Stimulated activated CD4-positive, alpha-beta T cell treated with anti-CD3 and anti-CD28 coated beads, Interleukin-12 subunit alpha, Interleukin-12 subunit beta, amount 100 ng/mL, for 24 hours (primary cell): ENCODE measurements around the gene PCSK1.
"Not testable (repeated sequence)": the region's sequence is repeated elsewhere in the genome, so short reads cannot be mapped to it uniquely, and the experiment has no call there.

Experiments used
- DNase-seq, 2 experiments: peaks; one replicate each; pipeline ENCODE4 v3.0.0-alpha.2; 2020; ENCODE audit warnings: low read depth in 2 of 2

Gene PCSK1

GRCh38 chr5:96372726-96373380, 60.2 kb downstream of the PCSK1 start:
- no peak for DNase-seq

- no peak for DNase-seq
Measured at GRCh38 chr5:96370976-96371375, 62.1 kb downstream of the PCSK1 start.

- DNase-seq, result not testable (repeated sequence)
Measured at GRCh38 chr5:96367337-96367736, 65.7 kb downstream of the PCSK1 start.

- no peak for DNase-seq
Measured at GRCh38 chr5:96354237-96354636, 78.8 kb downstream of the PCSK1 start.

GRCh38 chr5:96353220-96353619, 79.8 kb downstream of the PCSK1 start:
- no peak for DNase-seq

GRCh38 chr5:96350678-96351077, 82.4 kb downstream of the PCSK1 start:
- no peak for DNase-seq

- no peak for DNase-seq
Measured at GRCh38 chr5:96348536-96348935, 84.5 kb downstream of the PCSK1 start.

GRCh38 chr5:96347502-96348292, 85.4 kb downstream of the PCSK1 start:
- no peak for DNase-seq

GRCh38 chr5:96344678-96345577, 88.1 kb downstream of the PCSK1 start:
- no peak for DNase-seq

GRCh38 chr5:96343094-96343493, 90.0 kb downstream of the PCSK1 start:
- DNase-seq, result no peak

- DNase-seq, result no peak
Measured at GRCh38 chr5:96342581-96342980, 90.5 kb downstream of the PCSK1 start.
